NB4 (cell line): ENCODE measurements around the gene AQP2.

ENCODE experiments used
- POLR2A ChIP-seq: IDR thresholded peaks from 2 replicates; pipeline ENCODE4 v1.6.1; 2011; ENCODE audit warnings: mild to moderate bottlenecking; ENCODE audit not compliant: insufficient read length; ENCODE audit errors: extremely low read depth
- TF ChIP-seq, protein P1 (sequence below): IDR thresholded peaks from one replicate; pipeline ENCODE4 v1.5.1; 2012; ENCODE audit warnings: low read depth, low read length
- TF ChIP-seq, protein P2 (sequence below): IDR thresholded peaks from 2 replicates; pipeline ENCODE4 v1.6.1; 2011; ENCODE audit warnings: low read depth, low read length

DNA sequence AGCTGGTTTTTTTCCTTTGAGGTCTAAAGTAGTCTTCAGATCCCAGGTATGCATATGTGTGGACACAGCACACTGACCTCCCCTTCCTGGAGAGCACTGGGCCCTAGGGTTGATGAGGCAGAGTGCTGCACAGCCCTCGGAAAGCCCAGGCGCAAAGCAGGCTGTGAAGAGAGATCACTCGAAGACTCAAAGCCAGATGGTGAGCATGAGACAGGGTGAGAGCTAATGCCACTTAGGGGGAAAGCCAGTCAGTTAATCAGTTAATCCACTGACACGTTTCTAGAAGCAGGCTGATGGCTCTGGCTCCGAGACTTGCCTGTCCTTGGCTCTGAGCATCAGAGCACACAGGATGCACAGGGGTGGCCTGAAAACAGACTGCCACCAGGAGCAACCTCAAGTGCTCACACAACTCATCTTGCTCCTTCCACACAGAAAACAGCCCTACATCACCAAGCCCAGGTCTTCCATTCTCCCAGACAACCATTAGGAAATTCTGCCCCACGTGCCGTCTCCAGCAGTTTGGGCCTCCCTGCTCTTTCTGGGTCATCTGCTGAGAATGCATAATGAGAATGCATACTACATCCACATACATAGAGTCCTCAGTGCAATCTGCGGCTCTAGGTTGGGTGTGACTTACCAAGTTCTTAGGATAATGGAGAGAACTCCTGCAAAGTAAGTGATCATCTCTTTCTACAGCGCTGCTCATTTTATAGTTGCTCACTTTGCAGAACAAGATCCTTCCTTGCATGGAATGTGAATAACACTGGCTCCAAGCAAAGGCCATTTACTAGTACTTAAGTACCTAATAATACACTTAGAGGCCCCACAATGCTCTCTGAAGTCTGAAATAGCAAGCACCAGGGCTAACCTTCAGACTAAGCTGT lies 34.2 kb downstream of the AQP2 start:
- TF ChIP-seq, protein P1, sequence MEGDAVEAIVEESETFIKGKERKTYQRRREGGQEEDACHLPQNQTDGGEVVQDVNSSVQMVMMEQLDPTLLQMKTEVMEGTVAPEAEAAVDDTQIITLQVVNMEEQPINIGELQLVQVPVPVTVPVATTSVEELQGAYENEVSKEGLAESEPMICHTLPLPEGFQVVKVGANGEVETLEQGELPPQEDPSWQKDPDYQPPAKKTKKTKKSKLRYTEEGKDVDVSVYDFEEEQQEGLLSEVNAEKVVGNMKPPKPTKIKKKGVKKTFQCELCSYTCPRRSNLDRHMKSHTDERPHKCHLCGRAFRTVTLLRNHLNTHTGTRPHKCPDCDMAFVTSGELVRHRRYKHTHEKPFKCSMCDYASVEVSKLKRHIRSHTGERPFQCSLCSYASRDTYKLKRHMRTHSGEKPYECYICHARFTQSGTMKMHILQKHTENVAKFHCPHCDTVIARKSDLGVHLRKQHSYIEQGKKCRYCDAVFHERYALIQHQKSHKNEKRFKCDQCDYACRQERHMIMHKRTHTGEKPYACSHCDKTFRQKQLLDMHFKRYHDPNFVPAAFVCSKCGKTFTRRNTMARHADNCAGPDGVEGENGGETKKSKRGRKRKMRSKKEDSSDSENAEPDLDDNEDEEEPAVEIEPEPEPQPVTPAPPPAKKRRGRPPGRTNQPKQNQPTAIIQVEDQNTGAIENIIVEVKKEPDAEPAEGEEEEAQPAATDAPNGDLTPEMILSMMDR = no peak
- no peak for TF ChIP-seq POLR2A
- TF ChIP-seq, protein P2, sequence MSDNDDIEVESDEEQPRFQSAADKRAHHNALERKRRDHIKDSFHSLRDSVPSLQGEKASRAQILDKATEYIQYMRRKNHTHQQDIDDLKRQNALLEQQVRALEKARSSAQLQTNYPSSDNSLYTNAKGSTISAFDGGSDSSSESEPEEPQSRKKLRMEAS = no peak
